Measurements from ENCODE around the gene UBE2F. TPM values are rescaled to one million over a fixed set of nuclear protein-coding genes. Genes with fewer than 3 reads are reported as not detected.

The UBE2F gene
- total RNA-seq, 1 donor from 2014 or later = 56.8 TPM

DNA sequence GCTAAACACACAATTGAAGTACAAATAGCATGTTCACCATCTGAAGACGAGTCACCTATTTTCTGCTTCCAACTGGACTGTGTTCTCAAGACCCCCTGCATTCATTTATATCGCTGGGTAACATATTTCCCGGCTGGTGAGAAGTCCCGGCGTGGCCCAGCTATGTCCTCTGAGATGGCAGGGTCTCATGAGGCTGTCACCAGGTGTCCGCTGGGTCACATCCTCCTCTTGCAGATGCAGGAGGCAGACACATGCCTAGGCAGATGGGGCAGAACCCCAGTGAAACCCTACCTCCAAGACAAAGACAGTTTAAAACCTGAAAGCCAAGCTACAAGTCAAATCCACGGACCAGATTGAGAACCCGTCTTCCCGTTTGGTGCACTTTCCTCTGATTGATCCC lies 36.8 kb upstream of the UBE2F start:
- peaks cover 5% of the 10 kb centered on the region for H3K27me3 Mint-ChIP-seq (ENCODE audit: low read depth)
- H3K27ac Mint-ChIP-seq (ENCODE audit: unreplicated experiment) = no peak overlapping the region
- TF ChIP-seq, protein P1, sequence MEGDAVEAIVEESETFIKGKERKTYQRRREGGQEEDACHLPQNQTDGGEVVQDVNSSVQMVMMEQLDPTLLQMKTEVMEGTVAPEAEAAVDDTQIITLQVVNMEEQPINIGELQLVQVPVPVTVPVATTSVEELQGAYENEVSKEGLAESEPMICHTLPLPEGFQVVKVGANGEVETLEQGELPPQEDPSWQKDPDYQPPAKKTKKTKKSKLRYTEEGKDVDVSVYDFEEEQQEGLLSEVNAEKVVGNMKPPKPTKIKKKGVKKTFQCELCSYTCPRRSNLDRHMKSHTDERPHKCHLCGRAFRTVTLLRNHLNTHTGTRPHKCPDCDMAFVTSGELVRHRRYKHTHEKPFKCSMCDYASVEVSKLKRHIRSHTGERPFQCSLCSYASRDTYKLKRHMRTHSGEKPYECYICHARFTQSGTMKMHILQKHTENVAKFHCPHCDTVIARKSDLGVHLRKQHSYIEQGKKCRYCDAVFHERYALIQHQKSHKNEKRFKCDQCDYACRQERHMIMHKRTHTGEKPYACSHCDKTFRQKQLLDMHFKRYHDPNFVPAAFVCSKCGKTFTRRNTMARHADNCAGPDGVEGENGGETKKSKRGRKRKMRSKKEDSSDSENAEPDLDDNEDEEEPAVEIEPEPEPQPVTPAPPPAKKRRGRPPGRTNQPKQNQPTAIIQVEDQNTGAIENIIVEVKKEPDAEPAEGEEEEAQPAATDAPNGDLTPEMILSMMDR (conservative IDR thresholded peaks at IDR 0.05) = no peak
- no peaks in the 10 kb centered on the region for H3K4me1 Mint-ChIP-seq
- peaks cover 7% of the 10 kb centered on the region for H3K9me3 Mint-ChIP-seq
- no peaks in the 10 kb centered on the region for H3K36me3 Mint-ChIP-seq (ENCODE audit: low read depth)
- no peak overlapping the region for H3K4me3 Mint-ChIP-seq
- DNase-seq (ENCODE audit: low read depth, low spot score) = no peak

DNA sequence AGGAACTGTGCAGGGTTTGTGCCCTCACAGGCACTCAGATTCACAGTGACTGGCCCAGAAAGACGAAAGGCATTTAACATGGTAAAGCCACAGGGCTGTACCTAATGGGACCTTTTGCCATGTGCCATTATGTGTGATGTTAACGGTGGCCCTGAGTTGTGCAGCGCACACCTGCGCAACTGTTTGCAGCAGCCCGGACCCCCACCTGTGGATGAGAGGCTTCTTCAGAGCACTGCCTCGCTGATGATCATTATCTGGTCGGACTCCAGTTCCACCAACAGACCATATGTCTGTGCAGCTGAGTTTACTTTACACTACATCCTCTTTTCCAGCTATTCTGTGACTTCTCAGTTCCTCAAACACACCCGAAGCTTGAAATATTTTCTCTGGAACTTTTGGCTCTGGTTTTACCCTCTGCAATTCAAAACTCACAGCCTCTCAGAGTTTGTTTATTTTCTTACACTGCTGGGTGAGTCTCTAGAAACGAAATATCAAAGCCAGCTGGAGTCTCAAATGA lies 35.6 kb upstream of the UBE2F start:
- Mint-ChIP-seq H3K36me3 (ENCODE audit: low read depth) (no peaks in the 10 kb centered on the region), H3K4me3 (no peak overlapping the region), H3K9me3 (peaks cover 7% of the 10 kb centered on the region), H3K27ac (ENCODE audit: unreplicated experiment) (no peak overlapping the region), H3K4me1 (no peaks in the 10 kb centered on the region), H3K27me3 (ENCODE audit: low read depth) (peaks cover 5% of the 10 kb centered on the region)
- TF ChIP-seq, protein P1 (conservative IDR thresholded peaks at IDR 0.05) = no peak
- no peak for DNase-seq (ENCODE audit: low read depth, low spot score)

DNA sequence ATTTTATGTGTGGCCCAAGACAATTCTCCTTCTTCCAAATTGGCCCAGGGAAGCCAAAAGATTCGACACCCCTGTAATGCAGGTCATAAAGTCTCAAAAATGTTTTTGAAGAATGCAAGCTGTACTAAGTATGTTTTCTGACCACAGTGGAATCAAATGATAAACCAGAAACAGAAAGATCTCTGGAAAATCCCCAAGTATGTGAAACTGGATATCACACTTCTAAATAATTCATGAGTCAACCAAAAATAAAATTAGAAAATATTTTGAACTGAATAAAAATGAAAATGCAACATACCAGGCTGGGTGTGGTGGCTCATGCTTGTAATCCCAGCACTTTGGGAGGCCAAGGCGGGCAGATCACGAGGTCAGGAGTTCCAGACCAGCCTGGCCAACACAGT lies 34.1 kb upstream of the UBE2F start:
- H3K36me3 Mint-ChIP-seq (ENCODE audit: low read depth) = no peaks in the 10 kb centered on the region
- no peak overlapping the region for H3K4me3 Mint-ChIP-seq
- no peaks in the 10 kb centered on the region for H3K4me1 Mint-ChIP-seq
- no peak for DNase-seq (ENCODE audit: low read depth, low spot score)
- H3K9me3 Mint-ChIP-seq = peaks cover 7% of the 10 kb centered on the region
- H3K27me3 Mint-ChIP-seq (ENCODE audit: low read depth) = peaks cover 4% of the 10 kb centered on the region
- no peak overlapping the region for H3K27ac Mint-ChIP-seq (ENCODE audit: unreplicated experiment)
- TF ChIP-seq, protein P1 (conservative IDR thresholded peaks at IDR 0.05) = no peak

DNA sequence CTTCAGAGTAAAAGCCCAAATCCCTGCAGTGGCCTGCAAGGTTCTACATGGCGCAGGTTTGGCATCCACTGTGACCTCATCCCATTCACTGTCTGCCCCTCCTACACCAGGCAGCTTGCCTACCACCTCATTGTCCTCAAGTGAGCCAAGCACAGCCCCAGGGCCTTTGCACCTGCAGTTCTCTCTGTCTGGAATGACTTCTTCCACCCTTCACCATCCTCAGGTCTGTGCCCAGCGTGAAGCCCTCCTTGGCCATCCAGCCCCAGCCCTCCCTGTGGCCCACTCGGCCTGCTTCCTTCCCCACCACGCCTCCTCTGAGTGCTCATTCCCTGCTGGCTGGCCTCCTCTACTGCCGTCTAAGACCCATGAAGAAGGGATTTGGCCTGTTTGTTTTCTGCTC lies 32.6 kb upstream of the UBE2F start:
- TF ChIP-seq, protein P1 (conservative IDR thresholded peaks at IDR 0.05) = no peak
- DNase-seq (ENCODE audit: low read depth, low spot score) = no peak
- Mint-ChIP-seq H3K27me3 (ENCODE audit: low read depth) (peaks cover 2% of the 10 kb centered on the region), H3K36me3 (ENCODE audit: low read depth) (no peaks in the 10 kb centered on the region), H3K9me3 (peaks cover 5% of the 10 kb centered on the region), H3K27ac (ENCODE audit: unreplicated experiment) (no peak overlapping the region), H3K4me3 (no peak overlapping the region), H3K4me1 (no peaks in the 10 kb centered on the region)

DNA sequence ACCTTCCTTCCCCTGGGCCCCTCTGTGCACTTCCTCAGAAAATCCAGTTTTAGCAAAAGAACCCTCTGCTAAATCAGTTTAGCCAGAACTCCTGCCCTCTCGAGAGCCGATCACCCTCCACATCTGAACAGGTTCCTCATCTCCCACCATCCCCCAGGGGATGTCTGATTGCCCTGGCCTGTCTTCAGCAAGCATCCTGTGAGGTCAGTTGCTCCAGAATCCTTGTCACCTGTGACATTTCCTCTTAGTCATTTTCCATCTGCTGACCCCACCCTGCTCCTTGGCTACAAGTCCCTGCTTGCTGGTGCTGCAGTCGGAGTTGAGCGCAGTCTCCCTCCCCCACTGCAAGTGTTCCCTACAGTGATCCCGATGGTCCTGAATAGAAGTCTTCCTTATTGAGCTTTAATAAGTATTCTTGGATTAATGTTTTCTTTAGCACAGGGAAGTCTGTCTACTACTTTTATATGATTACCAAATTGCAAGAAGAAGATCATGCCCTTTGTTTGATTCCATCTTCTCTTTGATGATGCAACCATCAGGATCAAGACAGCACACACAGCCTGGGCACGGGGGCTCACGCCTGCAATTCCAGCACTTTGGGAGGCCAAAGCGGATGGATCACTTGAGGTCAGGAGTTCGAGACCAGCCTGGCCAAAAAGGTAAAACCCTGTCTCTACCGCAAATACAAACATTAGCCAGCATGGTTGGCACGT lies 30.9 kb upstream of the UBE2F start:
- no peak overlapping the region for H3K4me3 Mint-ChIP-seq
- H3K27me3 Mint-ChIP-seq (ENCODE audit: low read depth) = peaks cover 2% of the 10 kb centered on the region
- no peaks in the 10 kb centered on the region for H3K36me3 Mint-ChIP-seq (ENCODE audit: low read depth)
- H3K9me3 Mint-ChIP-seq = no peaks in the 10 kb centered on the region
- no peak for DNase-seq (ENCODE audit: low read depth, low spot score)
- no peaks in the 10 kb centered on the region for H3K4me1 Mint-ChIP-seq
- TF ChIP-seq, protein P1 (conservative IDR thresholded peaks at IDR 0.05) = no peak
- no peak overlapping the region for H3K27ac Mint-ChIP-seq (ENCODE audit: unreplicated experiment)

All from neural crest cell (in vitro differentiated cells).